Heart left ventricle (tissue), 16 donors: ENCODE data around the gene CAMTA1. TPM values are rescaled to one million over a fixed set of nuclear protein-coding genes. Genes with fewer than 3 reads are reported as not detected.

Source experiments
- ATAC-seq, 4 donors: fragments of 200-7000 bp; cut with Tn5 transposase; one replicate each; pipeline ENCODE4 v1.9.1; 2020 to 2022; ENCODE audit warnings: moderate library complexity in 4 of 4, mild to moderate bottlenecking in 3 of 4, moderate number of reproducible peaks in 1 of 4
- DNase-seq, 5 donors: peaks; one replicate each; pipeline ENCODE4 v3.0.0-alpha.2; 2020
- H3K27ac ChIP-seq, 12 donors: fragments of 200-600 bp; sonication (generic) in 4 of 12; one replicate each; pipeline versions ENCODE4 v1.5.0 to v1.8.0; 2016 to 2022; ENCODE audit warnings: mild to moderate bottlenecking in 2 of 12
- H3K27me3 ChIP-seq, 9 donors: fragments of 200-600 bp; sonication (generic) in 2 of 9; one replicate each; pipeline versions ENCODE4 v1.5.1 to v1.8.0; 2016 to 2022; ENCODE audit warnings: mild to moderate bottlenecking in 3 of 9
- H3K36me3 ChIP-seq, 9 donors: fragments of 200-600 bp; sonication (generic) in 2 of 9; one replicate each; pipeline versions ENCODE4 v1.5.0 to v1.8.0; 2018 to 2022; ENCODE audit warnings: mild to moderate bottlenecking in 2 of 9
- H3K4me1 ChIP-seq, 12 donors: fragments of 200-600 bp; sonication (generic) in 4 of 12; one replicate each; pipeline versions ENCODE4 v1.5.0 to v1.8.0; 2016 to 2022; ENCODE audit warnings: mild to moderate bottlenecking in 3 of 12
- H3K4me3 ChIP-seq, 12 donors: fragments of 200-600 bp; sonication (generic) in 4 of 12; one replicate each; pipeline versions ENCODE4 v1.5.0 to v1.8.0; 2017 to 2022; ENCODE audit warnings: mild to moderate bottlenecking in 9 of 12, moderate library complexity in 4 of 12
- H3K9me3 ChIP-seq, 12 donors: fragments of 200-600 bp; sonication (generic) in 4 of 12; one replicate each; pipeline versions ENCODE4 v1.5.0 to v1.8.0; 2016 to 2022; ENCODE audit warnings: mild to moderate bottlenecking in 1 of 12
- CTCF ChIP-seq, 12 donors: fragments of 200-600 bp; sonication (generic) in 4 of 12; IDR thresholded peaks; one replicate each; pipeline versions ENCODE4 v1.5.0 to v1.8.0; 2018 to 2022; ENCODE audit warnings: antibody characterized with exemption in 12 of 12, mild to moderate bottlenecking in 5 of 12
- POLR2A ChIP-seq, 2 donors: fragments of 450-650 bp; IDR thresholded peaks; one replicate each; pipeline ENCODE4 v1.6.1; 2017; ENCODE audit warnings: antibody characterized with exemption in 2 of 2, mild to moderate bottlenecking in 2 of 2, moderate library complexity in 2 of 2
- WGBS, 4 donors: extraction: QIAGEN DNeasy Blood & Tissue Kit in 2 of 4; methylation state at CpG; one replicate each; pipeline versions ENCODE4 v1.1.5 to v1.1.7; 2013 to 2018; 5-methylcytosine and 5-hydroxymethylcytosine counted together
- intact Hi-C, 10 donors: fragments of 100-400 bp; cut with DNase I; formaldehyde crosslinking; loops; one replicate each; pipeline versions ENCODE4 v1.11.1 to v1.14.2; 2022
- polyA plus RNA-seq, 2 donors: library from polyadenylated mRNA; stranded (reverse); fragments of 200-250 nt; gene quantifications; one replicate each; pipeline ENCODE4 v1.2.3, GENCODE V29; 2013
- total RNA-seq, 9 donors: library from RNA; depleted of rRNA in 2 of 9; stranded (reverse); fragments of >200 nt in 2 of 9; fragmentation: NEBNext Ultra II Directional in 3 of 9; extraction: Animal tissue kit (Norgen Biotek cat#: 25700) in 3 of 9; gene quantifications; one replicate each; pipeline versions ENCODE4 v1.1.0 to v1.2.4, GENCODE V29; 2016 to 2023
- donor health status: ischemic (EF 13 %, LVEDD 7.1; RV severe dilation, severe dysfunction).
- donor health status: healthy with polysubstance abuse.
- donor health status: DM: no; HTN: yes; CAD: no.
- donor health status: DM: no; HTN: no; CAD: no.
- donor health status: ischemic (EF 25% LVEDD 6.9; RV normal size, moderate dysfunction).
- donor health status: ischemic (EF 25% LVEDD 5.7; RV mildly dilated, moderate dysfunction).
- donor health status: healthy.
- donor health status: DM: yes; HTN: yes; CAD: no.
- donor health status: ischemic (EF 35%, LVEDD 5.7; RV mildly dilated, moderate dysfunction).
- donor health status: nonischemic (EF 11% LVEDD 7.7; RV severe dilation, severe dysfunction).
- donor health status: DM: yes; HTN: yes; CAD: no.
- donor health status: PGD.
- donor health status: ischemic (EF 29% LVEDD 5.4; RV normal size, mild dysfunction).
- donor health status: nonischemic (EF 23%, LVEDD 6.1; RV moderate dilation, normal function).

CAMTA1 gene
- total and polyA plus RNA-seq, 11 donors: 114 to 303 (median 137) TPM

GRCh38 chr1:7101187-7101586 lies 315.9 kb downstream of the CAMTA1 start:
- no peak for DNase-seq
- no peak overlapping the region for H3K27ac ChIP-seq
- WGBS, 4 donors: 79 to 88% (median 84%) methylated on average over 5 of the region's 5 CpGs
- intact Hi-C loops: no loop called here
- no peak for TF ChIP-seq CTCF (IDR thresholded peaks at IDR 0.05)
- no peak for TF ChIP-seq POLR2A (IDR thresholded peaks at IDR 0.05)
- H3K36me3 ChIP-seq: no peaks in the 10 kb centered on the region
- no peak overlapping the region for H3K4me3 ChIP-seq
- H3K27me3 ChIP-seq: peaks cover 0 to 21% (median 3%) of the 10 kb centered on the region in 9 donors
- ATAC-seq: no peak
- H3K9me3 ChIP-seq: no peaks in the 10 kb centered on the region
- no peaks in the 10 kb centered on the region for H3K4me1 ChIP-seq

- ATAC-seq: no peak
Measured at GRCh38 chr1:7103361-7103782, 318.1 kb downstream of the CAMTA1 start.

GRCh38 chr1:7103874-7104273 lies 318.6 kb downstream of the CAMTA1 start:
- Histone ChIP-seq H3K36me3 (no peaks in the 10 kb centered on the region), H3K27me3 (peaks cover 0 to 26% (median 0%) of the 10 kb centered on the region in 9 donors), H3K4me1 (no peaks in the 10 kb centered on the region), H3K9me3 (peaks cover 0 to 3% (median 0%) of the 10 kb centered on the region in 12 donors), H3K4me3 (no peak overlapping the region), H3K27ac (no peak overlapping the region)
- WGBS, 4 donors: 71 to 87% (median 78%) methylated on average over 6 of the region's 6 CpGs
- ATAC-seq (no peak), DNase-seq (no peak)
- TF ChIP-seq CTCF (IDR thresholded peaks at IDR 0.05) (no peak), POLR2A (IDR thresholded peaks at IDR 0.05) (no peak)
- intact Hi-C loops: no loop called here

More at GRCh38 chr1:7103361-7103782, 318.1 kb downstream of the CAMTA1 start:
- no peak overlapping the region for H3K4me3 ChIP-seq
- no peak for DNase-seq
- H3K27ac ChIP-seq: no peak overlapping the region
- H3K9me3 ChIP-seq: no peaks in the 10 kb centered on the region
- 86 to 94% (median 89%) methylated on average over 7 of the region's 7 CpGs for WGBS, 4 donors
- H3K4me1 ChIP-seq: no peaks in the 10 kb centered on the region
- no peak for TF ChIP-seq POLR2A (IDR thresholded peaks at IDR 0.05)
- TF ChIP-seq CTCF (IDR thresholded peaks at IDR 0.05): no peak
- H3K36me3 ChIP-seq: no peaks in the 10 kb centered on the region
- peaks cover 0 to 26% (median 0%) of the 10 kb centered on the region in 9 donors for H3K27me3 ChIP-seq
- intact Hi-C loops: no loop called here

- no peak for DNase-seq
- ATAC-seq: no peak
- 34 to 45% (median 36%) methylated on average over 2 of the region's 2 CpGs for WGBS, 4 donors
- intact Hi-C loops: no loop called here
- no peak overlapping the region for H3K27ac ChIP-seq
- TF ChIP-seq CTCF (IDR thresholded peaks at IDR 0.05) (no peak), POLR2A (IDR thresholded peaks at IDR 0.05) (no peak)
- H3K36me3 ChIP-seq: no peaks in the 10 kb centered on the region
- peaks cover 0 to 3% (median 0%) of the 10 kb centered on the region in 12 donors for H3K9me3 ChIP-seq
- peaks cover 0 to 27% (median 0%) of the 10 kb centered on the region in 9 donors for H3K27me3 ChIP-seq
- H3K4me3 ChIP-seq: no peak overlapping the region
- H3K4me1 ChIP-seq: no peaks in the 10 kb centered on the region
Measured at GRCh38 chr1:7104339-7104738, 319.1 kb downstream of the CAMTA1 start.
